ENCODE data around the gene BAK1.
"Not testable (repeated sequence)": the region's sequence is repeated elsewhere in the genome, so short reads cannot be mapped to it uniquely, and the experiment has no call there.

The BAK1 gene

GRCh38 chr6:33557376-33557775 lies 22.7 kb downstream of the BAK1 start:
- Histone ChIP-seq H3K9ac (ENCODE audit: low read depth in 1 of 2, low read length in 2 of 2) (no peak overlapping the region), H3K27ac (ENCODE audit: low read depth in 2 of 2, low read length in 2 of 2) (no peak overlapping the region), H3K4me1 (ENCODE audit: control insufficient read depth in 2 of 2, insufficient read depth in 2 of 2, low read length in 2 of 2) (no peaks in the 10 kb centered on the region), H3K27me3 (ENCODE audit: control insufficient read depth in 2 of 2, insufficient read depth in 2 of 2, low read length in 2 of 2) (no peaks in the 10 kb centered on the region), H3K36me3 (ENCODE audit: control insufficient read depth in 2 of 2, insufficient read depth in 2 of 2, low read length in 2 of 2) (no peaks in the 10 kb centered on the region), H3K9me3 (ENCODE audit: control insufficient read depth in 2 of 2, low read length in 2 of 2) (peaks cover 0 to 3% of the 10 kb centered on the region in 2 donors), H3K4me3 (ENCODE audit: low read length in 2 of 2) (no peak overlapping the region)

DNA sequence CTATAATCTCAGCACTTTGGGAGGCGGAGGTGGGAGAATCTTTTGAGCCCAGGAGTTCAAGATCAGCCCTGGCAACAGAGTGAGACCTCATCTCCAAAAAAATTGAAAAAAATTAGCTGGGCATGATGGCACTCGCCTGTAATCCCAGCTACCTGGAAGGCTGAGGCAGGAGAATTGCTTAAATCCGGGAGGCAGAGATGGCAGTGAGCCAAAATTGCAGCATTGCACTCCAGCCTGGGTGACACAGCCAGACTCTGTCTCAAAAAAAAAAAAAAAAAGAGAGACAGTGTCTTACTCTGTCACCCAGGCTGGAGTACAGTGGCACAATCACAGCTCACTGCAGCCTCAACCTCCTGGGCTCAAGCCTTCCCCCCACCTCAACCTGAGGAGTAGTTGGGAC lies 27.2 kb downstream of the BAK1 start:
- not testable (repeated sequence) for H3K4me1 ChIP-seq (ENCODE audit: control insufficient read depth in 2 of 2, insufficient read depth in 2 of 2, low read length in 2 of 2)

DNA sequence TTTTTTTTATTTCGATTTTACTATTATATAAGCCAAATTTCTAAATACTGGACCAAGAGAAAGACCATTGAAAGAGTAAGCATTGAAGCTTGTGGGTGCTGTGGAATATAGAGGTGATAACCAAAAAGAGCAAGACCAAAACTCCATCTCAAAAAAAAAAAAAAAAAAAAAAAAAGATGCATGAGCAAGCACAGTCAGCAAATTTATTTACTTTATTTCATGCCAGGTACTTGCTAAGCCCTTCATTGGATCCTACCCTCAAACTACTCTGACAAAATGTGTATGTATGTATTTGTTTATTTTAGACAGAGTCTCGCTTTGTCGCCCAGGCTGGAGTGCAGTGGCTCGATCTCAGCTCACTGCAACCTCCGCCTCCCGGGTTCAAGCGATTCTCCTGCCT lies 27.8 kb downstream of the BAK1 start:
- Histone ChIP-seq H3K27me3 (ENCODE audit: control insufficient read depth in 2 of 2, insufficient read depth in 2 of 2, low read length in 2 of 2) (no peaks in the 10 kb centered on the region), H3K27ac (ENCODE audit: low read depth in 2 of 2, low read length in 2 of 2) (no peak overlapping the region), H3K36me3 (ENCODE audit: control insufficient read depth in 2 of 2, insufficient read depth in 2 of 2, low read length in 2 of 2) (no peaks in the 10 kb centered on the region), H3K9me3 (ENCODE audit: control insufficient read depth in 2 of 2, low read length in 2 of 2) (no peaks in the 10 kb centered on the region), H3K9ac (ENCODE audit: low read depth in 1 of 2, low read length in 2 of 2) (no peak overlapping the region), H3K4me3 (ENCODE audit: low read length in 2 of 2) (no peak overlapping the region), H3K4me1 (ENCODE audit: control insufficient read depth in 2 of 2, insufficient read depth in 2 of 2, low read length in 2 of 2) (no peaks in the 10 kb centered on the region)

More for the DNA sequence above, 27.2 kb downstream of the BAK1 start:
- H3K27me3 ChIP-seq (ENCODE audit: control insufficient read depth in 2 of 2, insufficient read depth in 2 of 2, low read length in 2 of 2); H3K4me3 ChIP-seq (ENCODE audit: low read length in 2 of 2); H3K9ac ChIP-seq (ENCODE audit: low read depth in 1 of 2, low read length in 2 of 2); H3K36me3 ChIP-seq (ENCODE audit: control insufficient read depth in 2 of 2, insufficient read depth in 2 of 2, low read length in 2 of 2); H3K9me3 ChIP-seq (ENCODE audit: control insufficient read depth in 2 of 2, low read length in 2 of 2); H3K27ac ChIP-seq (ENCODE audit: low read depth in 2 of 2, low read length in 2 of 2): not testable (repeated sequence)

DNA sequence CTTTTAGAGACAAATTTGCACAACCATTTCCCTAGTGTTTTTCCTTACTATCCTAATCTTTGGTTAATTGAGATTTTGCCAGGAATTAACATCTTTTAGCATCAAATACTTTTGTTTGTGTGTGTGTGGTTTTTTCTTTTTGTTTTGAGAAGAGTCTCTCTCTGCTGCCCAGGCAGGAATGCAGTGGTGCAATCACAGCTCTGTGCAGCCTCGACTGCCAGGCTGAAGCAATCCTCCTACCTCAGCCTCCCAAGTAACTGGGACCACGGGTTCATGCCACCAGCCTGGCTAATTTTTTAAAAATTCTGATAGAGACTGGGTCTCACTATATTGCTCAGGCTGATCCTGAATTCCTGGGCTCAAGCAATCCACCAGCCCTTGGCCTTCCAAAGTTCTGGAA lies 28.5 kb downstream of the BAK1 start:
- Histone ChIP-seq H3K36me3 (ENCODE audit: control insufficient read depth in 2 of 2, insufficient read depth in 2 of 2, low read length in 2 of 2) (no peaks in the 10 kb centered on the region), H3K27me3 (ENCODE audit: control insufficient read depth in 2 of 2, insufficient read depth in 2 of 2, low read length in 2 of 2) (no peaks in the 10 kb centered on the region), H3K4me3 (ENCODE audit: low read length in 2 of 2) (no peak overlapping the region), H3K27ac (ENCODE audit: low read depth in 2 of 2, low read length in 2 of 2) (no peak overlapping the region), H3K9ac (ENCODE audit: low read depth in 1 of 2, low read length in 2 of 2) (no peak overlapping the region), H3K4me1 (ENCODE audit: control insufficient read depth in 2 of 2, insufficient read depth in 2 of 2, low read length in 2 of 2) (no peaks in the 10 kb centered on the region), H3K9me3 (ENCODE audit: control insufficient read depth in 2 of 2, low read length in 2 of 2) (no peaks in the 10 kb centered on the region)

GRCh38 chr6:33549896-33550295 lies 30.2 kb downstream of the BAK1 start:
- H3K27me3 ChIP-seq (ENCODE audit: control insufficient read depth in 2 of 2, insufficient read depth in 2 of 2, low read length in 2 of 2) = no peaks in the 10 kb centered on the region
- no peaks in the 10 kb centered on the region for H3K36me3 ChIP-seq (ENCODE audit: control insufficient read depth in 2 of 2, insufficient read depth in 2 of 2, low read length in 2 of 2)
- no peak overlapping the region for H3K27ac ChIP-seq (ENCODE audit: low read depth in 2 of 2, low read length in 2 of 2)
- H3K9ac ChIP-seq (ENCODE audit: low read depth in 1 of 2, low read length in 2 of 2) = no peak overlapping the region
- no peaks in the 10 kb centered on the region for H3K9me3 ChIP-seq (ENCODE audit: control insufficient read depth in 2 of 2, low read length in 2 of 2)
- H3K4me1 ChIP-seq (ENCODE audit: control insufficient read depth in 2 of 2, insufficient read depth in 2 of 2, low read length in 2 of 2) = no peaks in the 10 kb centered on the region
- H3K4me3 ChIP-seq (ENCODE audit: low read length in 2 of 2) = no peak overlapping the region

DNA sequence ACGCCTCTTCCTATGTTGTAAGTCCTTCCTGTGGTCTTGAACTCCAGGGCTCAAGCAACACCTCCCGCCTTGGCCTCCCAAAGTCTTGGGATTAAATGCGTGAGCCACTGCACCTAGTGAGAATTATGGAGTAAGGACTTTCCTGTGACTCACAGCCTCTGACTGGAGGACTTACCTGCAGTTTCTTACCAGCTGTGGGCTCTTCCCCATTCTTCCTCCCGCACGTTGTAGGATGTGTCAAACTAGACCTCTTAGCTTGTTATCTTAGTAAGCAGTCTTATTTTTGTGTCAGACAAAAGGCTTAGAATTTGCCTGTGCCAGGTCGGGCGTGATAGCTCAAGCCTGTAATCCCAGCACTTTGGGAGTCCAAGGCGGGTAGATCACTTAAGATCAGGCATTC lies 30.9 kb downstream of the BAK1 start:
- Histone ChIP-seq H3K4me3 (ENCODE audit: low read length in 2 of 2) (no peak overlapping the region), H3K4me1 (ENCODE audit: control insufficient read depth in 2 of 2, insufficient read depth in 2 of 2, low read length in 2 of 2) (no peaks in the 10 kb centered on the region), H3K36me3 (ENCODE audit: control insufficient read depth in 2 of 2, insufficient read depth in 2 of 2, low read length in 2 of 2) (no peaks in the 10 kb centered on the region), H3K27ac (ENCODE audit: low read depth in 2 of 2, low read length in 2 of 2) (no peak overlapping the region), H3K27me3 (ENCODE audit: control insufficient read depth in 2 of 2, insufficient read depth in 2 of 2, low read length in 2 of 2) (no peaks in the 10 kb centered on the region), H3K9ac (ENCODE audit: low read depth in 1 of 2, low read length in 2 of 2) (no peak overlapping the region), H3K9me3 (ENCODE audit: control insufficient read depth in 2 of 2, low read length in 2 of 2) (no peaks in the 10 kb centered on the region)

- no peak overlapping the region for H3K4me3 ChIP-seq (ENCODE audit: low read length in 2 of 2)
- no peaks in the 10 kb centered on the region for H3K9me3 ChIP-seq (ENCODE audit: control insufficient read depth in 2 of 2, low read length in 2 of 2)
- no peaks in the 10 kb centered on the region for H3K36me3 ChIP-seq (ENCODE audit: control insufficient read depth in 2 of 2, insufficient read depth in 2 of 2, low read length in 2 of 2)
- H3K4me1 ChIP-seq (ENCODE audit: control insufficient read depth in 2 of 2, insufficient read depth in 2 of 2, low read length in 2 of 2) = no peaks in the 10 kb centered on the region
- no peak overlapping the region for H3K9ac ChIP-seq (ENCODE audit: low read depth in 1 of 2, low read length in 2 of 2)
- no peak overlapping the region for H3K27ac ChIP-seq (ENCODE audit: low read depth in 2 of 2, low read length in 2 of 2)
- H3K27me3 ChIP-seq (ENCODE audit: control insufficient read depth in 2 of 2, insufficient read depth in 2 of 2, low read length in 2 of 2) = no peaks in the 10 kb centered on the region
These were observed 32.6 kb downstream of the BAK1 start for GRCh38 chr6:33547499-33547898.

DNA sequence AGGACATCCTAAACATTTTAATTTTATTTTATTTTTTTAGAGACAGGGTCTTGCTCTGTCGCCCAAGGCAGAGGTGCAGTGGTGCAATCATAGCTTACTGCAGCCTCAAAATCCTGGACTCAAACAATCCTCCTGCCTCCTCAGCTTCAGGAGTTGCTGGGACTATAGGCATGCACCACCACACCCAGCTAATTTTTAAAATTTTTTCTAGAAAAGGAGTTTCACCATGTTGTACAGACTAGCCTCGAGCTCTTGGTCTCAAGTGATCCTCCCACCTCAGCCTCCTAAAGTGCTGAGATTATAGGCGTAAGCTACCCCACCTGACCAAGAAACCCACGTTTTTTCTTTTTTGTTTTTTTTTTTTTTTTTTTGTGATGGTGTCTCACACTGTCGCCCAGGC lies 33.3 kb downstream of the BAK1 start:
- no peaks in the 10 kb centered on the region for H3K36me3 ChIP-seq (ENCODE audit: control insufficient read depth in 2 of 2, insufficient read depth in 2 of 2, low read length in 2 of 2)
- no peak overlapping the region for H3K27ac ChIP-seq (ENCODE audit: low read depth in 2 of 2, low read length in 2 of 2)
- no peaks in the 10 kb centered on the region for H3K9me3 ChIP-seq (ENCODE audit: control insufficient read depth in 2 of 2, low read length in 2 of 2)
- H3K27me3 ChIP-seq (ENCODE audit: control insufficient read depth in 2 of 2, insufficient read depth in 2 of 2, low read length in 2 of 2) = no peaks in the 10 kb centered on the region
- H3K4me3 ChIP-seq (ENCODE audit: low read length in 2 of 2) = no peak overlapping the region
- H3K9ac ChIP-seq (ENCODE audit: low read depth in 1 of 2, low read length in 2 of 2) = no peak overlapping the region
- H3K4me1 ChIP-seq (ENCODE audit: control insufficient read depth in 2 of 2, insufficient read depth in 2 of 2, low read length in 2 of 2) = no peaks in the 10 kb centered on the region

DNA sequence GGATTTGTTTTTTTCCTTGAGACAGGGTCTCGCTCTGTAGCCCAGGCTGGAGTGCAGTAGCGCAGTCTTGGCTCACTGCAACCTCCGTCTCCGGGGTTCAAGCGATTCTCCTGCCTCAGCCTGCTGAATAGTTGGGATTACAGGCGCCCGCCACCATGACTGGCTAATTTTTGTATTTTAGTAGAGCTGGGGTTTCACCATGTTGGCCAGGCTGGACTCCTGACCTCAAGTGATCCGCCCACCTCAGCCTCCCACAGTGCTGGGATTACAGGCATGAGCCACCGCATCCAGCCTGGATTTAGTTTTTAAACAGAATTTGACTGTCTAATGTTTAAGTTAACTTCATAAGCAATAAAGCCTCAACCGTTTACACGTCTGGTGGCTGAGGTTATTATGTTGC lies 34.8 kb downstream of the BAK1 start:
- H3K27me3 ChIP-seq (ENCODE audit: control insufficient read depth in 2 of 2, insufficient read depth in 2 of 2, low read length in 2 of 2); H3K4me1 ChIP-seq (ENCODE audit: control insufficient read depth in 2 of 2, insufficient read depth in 2 of 2, low read length in 2 of 2); H3K36me3 ChIP-seq (ENCODE audit: control insufficient read depth in 2 of 2, insufficient read depth in 2 of 2, low read length in 2 of 2); H3K4me3 ChIP-seq (ENCODE audit: low read length in 2 of 2); H3K27ac ChIP-seq (ENCODE audit: low read depth in 2 of 2, low read length in 2 of 2); H3K9me3 ChIP-seq (ENCODE audit: control insufficient read depth in 2 of 2, low read length in 2 of 2); H3K9ac ChIP-seq (ENCODE audit: low read depth in 1 of 2, low read length in 2 of 2): not testable (repeated sequence)

- Histone ChIP-seq H3K4me1 (ENCODE audit: control insufficient read depth in 2 of 2, insufficient read depth in 2 of 2, low read length in 2 of 2) (no peaks in the 10 kb centered on the region), H3K9ac (ENCODE audit: low read depth in 1 of 2, low read length in 2 of 2) (no peak overlapping the region), H3K4me3 (ENCODE audit: low read length in 2 of 2) (no peak overlapping the region), H3K36me3 (ENCODE audit: control insufficient read depth in 2 of 2, insufficient read depth in 2 of 2, low read length in 2 of 2) (no peaks in the 10 kb centered on the region), H3K27me3 (ENCODE audit: control insufficient read depth in 2 of 2, insufficient read depth in 2 of 2, low read length in 2 of 2) (no peaks in the 10 kb centered on the region), H3K27ac (ENCODE audit: low read depth in 2 of 2, low read length in 2 of 2) (no peak overlapping the region), H3K9me3 (ENCODE audit: control insufficient read depth in 2 of 2, low read length in 2 of 2) (no peaks in the 10 kb centered on the region)
These were observed 37.0 kb downstream of the BAK1 start for GRCh38 chr6:33543116-33543515.

DNA sequence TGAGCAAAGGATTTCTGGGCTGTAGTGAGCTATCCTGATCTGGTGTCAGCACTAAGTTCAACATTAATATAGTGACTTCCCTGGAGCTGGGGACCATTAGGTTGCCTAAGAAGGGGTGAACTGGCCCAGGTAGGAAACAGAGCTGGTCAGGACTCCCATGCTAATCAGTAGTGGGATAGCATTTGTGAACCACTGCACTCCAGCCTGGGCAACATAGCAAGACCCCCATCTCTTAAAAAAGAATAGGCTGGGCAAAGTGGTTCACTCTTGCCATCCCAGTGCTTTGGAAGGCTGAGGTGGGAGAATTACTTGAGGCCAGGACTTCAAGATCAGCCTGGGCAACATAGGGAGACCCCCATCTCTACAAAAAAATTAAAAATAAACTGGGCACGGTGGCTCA lies 39.3 kb downstream of the BAK1 start:
- no peaks in the 10 kb centered on the region for H3K36me3 ChIP-seq (ENCODE audit: control insufficient read depth in 2 of 2, insufficient read depth in 2 of 2, low read length in 2 of 2)
- H3K4me1 ChIP-seq (ENCODE audit: control insufficient read depth in 2 of 2, insufficient read depth in 2 of 2, low read length in 2 of 2) = no peaks in the 10 kb centered on the region
- no peak overlapping the region for H3K27ac ChIP-seq (ENCODE audit: low read depth in 2 of 2, low read length in 2 of 2)
- H3K27me3 ChIP-seq (ENCODE audit: control insufficient read depth in 2 of 2, insufficient read depth in 2 of 2, low read length in 2 of 2) = no peaks in the 10 kb centered on the region
- no peaks in the 10 kb centered on the region for H3K9me3 ChIP-seq (ENCODE audit: control insufficient read depth in 2 of 2, low read length in 2 of 2)
- no peak overlapping the region for H3K4me3 ChIP-seq (ENCODE audit: low read length in 2 of 2)
- no peak overlapping the region for H3K9ac ChIP-seq (ENCODE audit: low read depth in 1 of 2, low read length in 2 of 2)
